SK-N-SH treated with all-trans-retinoic acid at 6 μM for 48 hours (cell line): ENCODE results near the gene MAP3K14.

ENCODE experiments used
- ARNTL ChIP-seq: fragments of 450-650 bp; formaldehyde crosslinking; IDR thresholded peaks from 2 replicates; pipeline ENCODE4 v1.5.0; 2020; ENCODE audit warnings: low read depth, mild to moderate bottlenecking, moderate library complexity, borderline replicate concordance
- CSDC2 ChIP-seq: fragments of 250-450 bp; sonication (Bioruptor Pico); IDR thresholded peaks from 2 replicates; pipeline ENCODE4 v1.5.0; 2020; ENCODE audit warnings: mild to moderate bottlenecking, moderate library complexity
- CSRNP3 ChIP-seq: fragments of 250-450 bp; sonication (Bioruptor Pico); IDR thresholded peaks from 2 replicates; pipeline ENCODE4 v1.5.1; 2021; ENCODE audit warnings: mild to moderate bottlenecking, moderate library complexity
- OSR1 ChIP-seq: fragments of 250-450 bp; sonication (Bioruptor Pico); IDR thresholded peaks from 2 replicates; pipeline ENCODE4 v1.8.0; 2022; ENCODE audit warnings: moderate library complexity, mild to moderate bottlenecking, inconsistent platforms
- SNAI2 ChIP-seq: fragments of 250-450 bp; sonication (Bioruptor Pico); IDR thresholded peaks from 2 replicates; pipeline ENCODE4 v1.5.0; 2020; ENCODE audit warnings: mild to moderate bottlenecking, moderate library complexity
- TCF4 ChIP-seq: fragments of 250-450 bp; sonication (Bioruptor Pico); IDR thresholded peaks from 2 replicates; pipeline ENCODE4 v1.8.0; 2021; ENCODE audit warnings: mild to moderate bottlenecking, moderate library complexity, borderline replicate concordance
- ZC3H10 ChIP-seq: fragments of 250-450 bp; sonication (Bioruptor Pico); IDR thresholded peaks from 2 replicates; pipeline ENCODE4 v1.5.1; 2021; ENCODE audit warnings: mild to moderate bottlenecking, moderate library complexity
- ZFP3 ChIP-seq: fragments of 250-450 bp; sonication (Bioruptor Pico); IDR thresholded peaks from 2 replicates; pipeline ENCODE4 v1.5.0; 2020; ENCODE audit warnings: mild to moderate bottlenecking, moderate library complexity
- ZFP30 ChIP-seq: fragments of 450-650 bp; formaldehyde crosslinking; IDR thresholded peaks from 2 replicates; pipeline ENCODE4 v1.5.0; 2022; ENCODE audit warnings: mild to moderate bottlenecking, moderate library complexity
- ZNF565 ChIP-seq: fragments of 450-650 bp; formaldehyde crosslinking; conservative IDR thresholded peaks from 2 replicates; pipeline ENCODE4 v1.5.0; 2020; ENCODE audit warnings: low read depth, mild to moderate bottlenecking, moderate library complexity
- ZNF70 ChIP-seq: fragments of 450-650 bp; formaldehyde crosslinking; IDR thresholded peaks from 2 replicates; pipeline ENCODE4 v1.5.0; 2020; ENCODE audit warnings: mild to moderate bottlenecking, moderate library complexity
- TF ChIP-seq, protein P1 (sequence below): fragments of 250-450 bp; sonication (Bioruptor Pico); IDR thresholded peaks from 2 replicates; pipeline ENCODE4 v1.8.0; 2021; ENCODE audit warnings: low read depth, mild to moderate bottlenecking, moderate library complexity, borderline replicate concordance

DNA sequence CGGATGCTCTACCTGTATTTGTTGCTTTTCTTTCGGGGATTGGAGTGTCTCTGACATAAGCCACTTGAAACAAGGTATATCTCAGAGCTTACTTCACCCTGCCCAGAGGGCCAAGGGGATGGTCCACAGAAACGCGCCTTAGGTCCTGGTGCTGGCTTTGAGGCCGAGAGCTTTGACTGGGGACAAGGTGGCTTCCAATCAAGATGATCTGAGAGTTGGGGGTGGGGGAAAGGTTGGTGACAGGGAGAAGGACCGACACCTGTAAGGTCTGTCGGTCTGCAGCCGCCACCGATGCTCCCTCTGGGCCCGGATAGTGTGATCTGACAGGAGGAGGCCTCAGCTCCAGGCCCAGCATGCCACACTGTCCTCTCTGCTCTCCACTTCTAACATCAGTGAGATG, 33.1 kb downstream of the MAP3K14 start:
- TF ChIP-seq ZC3H10 (CRISPR knock-in tag) (no peak), ZFP30 (CRISPR knock-in tag) (no peak), ZNF565 (CRISPR knock-in tag) (no peak), CSRNP3 (CRISPR knock-in tag) (no peak), OSR1 (CRISPR knock-in tag) (no peak), CSDC2 (CRISPR knock-in tag) (no peak), ZFP3 (CRISPR knock-in tag) (no peak), ZNF70 (CRISPR knock-in tag) (no peak), TCF4 (CRISPR knock-in tag) (no peak), ARNTL (CRISPR knock-in tag) (no peak), SNAI2 (CRISPR knock-in tag) (no peak)
- TF ChIP-seq, protein P1, sequence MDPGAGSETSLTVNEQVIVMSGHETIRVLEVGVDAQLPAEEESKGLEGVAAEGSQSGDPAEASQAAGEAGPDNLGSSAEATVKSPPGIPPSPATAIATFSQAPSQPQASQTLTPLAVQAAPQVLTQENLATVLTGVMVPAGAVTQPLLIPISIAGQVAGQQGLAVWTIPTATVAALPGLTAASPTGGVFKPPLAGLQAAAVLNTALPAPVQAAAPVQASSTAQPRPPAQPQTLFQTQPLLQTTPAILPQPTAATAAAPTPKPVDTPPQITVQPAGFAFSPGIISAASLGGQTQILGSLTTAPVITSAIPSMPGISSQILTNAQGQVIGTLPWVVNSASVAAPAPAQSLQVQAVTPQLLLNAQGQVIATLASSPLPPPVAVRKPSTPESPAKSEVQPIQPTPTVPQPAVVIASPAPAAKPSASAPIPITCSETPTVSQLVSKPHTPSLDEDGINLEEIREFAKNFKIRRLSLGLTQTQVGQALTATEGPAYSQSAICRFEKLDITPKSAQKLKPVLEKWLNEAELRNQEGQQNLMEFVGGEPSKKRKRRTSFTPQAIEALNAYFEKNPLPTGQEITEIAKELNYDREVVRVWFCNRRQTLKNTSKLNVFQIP (CRISPR knock-in tag) = no peak
